ENCODE results near the gene IER2. TPM values are rescaled to one million over a fixed set of nuclear protein-coding genes. Genes with fewer than 3 reads are reported as not detected.
"Not testable (repeated sequence)": the region's sequence is repeated elsewhere in the genome, so short reads cannot be mapped to it uniquely, and the experiment has no call there.

The IER2 gene
- total RNA-seq, 1 donor from 2014 or later: 26.0 TPM

GRCh38 chr19:13163609-13164342 is 13.6 kb downstream of the IER2 start:
- peak; percentile 89 for DNase-seq (ENCODE audit: low spot score)

- DNase-seq (ENCODE audit: low spot score): peak; percentile 83
Observed at GRCh38 chr19:13164343-13165161, 14.3 kb downstream of the IER2 start.

- DNase-seq (ENCODE audit: low spot score): no peak
Observed at GRCh38 chr19:13165162-13165997, 15.2 kb downstream of the IER2 start.

GRCh38 chr19:13166151-13166550 is 15.9 kb downstream of the IER2 start:
- not testable (repeated sequence) for DNase-seq (ENCODE audit: low spot score)

- no peak for DNase-seq (ENCODE audit: low spot score)
Observed at GRCh38 chr19:13169769-13170168, 19.6 kb downstream of the IER2 start.

- no peak for DNase-seq (ENCODE audit: low spot score)
Observed at GRCh38 chr19:13171146-13171545, 20.9 kb downstream of the IER2 start.

GRCh38 chr19:13172346-13173138 is 22.3 kb downstream of the IER2 start:
- peak; percentile 90 for DNase-seq (ENCODE audit: low spot score)

- DNase-seq (ENCODE audit: low spot score): no peak
Observed at GRCh38 chr19:13173139-13173737, 23.0 kb downstream of the IER2 start.

- DNase-seq (ENCODE audit: low spot score): no peak
Observed at GRCh38 chr19:13176345-13176744, 26.1 kb downstream of the IER2 start.

GRCh38 chr19:13177584-13177983 is 27.4 kb downstream of the IER2 start:
- not testable (repeated sequence) for DNase-seq (ENCODE audit: low spot score)

- not testable (repeated sequence) for DNase-seq (ENCODE audit: low spot score)
Observed at GRCh38 chr19:13178291-13178690, 28.1 kb downstream of the IER2 start.

GRCh38 chr19:13181747-13182388 is 31.7 kb downstream of the IER2 start:
- peak; percentile 92 for DNase-seq (ENCODE audit: low spot score)

- not testable (repeated sequence) for DNase-seq (ENCODE audit: low spot score)
Observed at GRCh38 chr19:13184926-13185325, 34.7 kb downstream of the IER2 start.

GRCh38 chr19:13185763-13186657 is 35.8 kb downstream of the IER2 start:
- not testable (repeated sequence) for DNase-seq (ENCODE audit: low spot score)

GRCh38 chr19:13186688-13187087 is 36.5 kb downstream of the IER2 start:
- DNase-seq (ENCODE audit: low spot score): not testable (repeated sequence)

- no peak for DNase-seq (ENCODE audit: low spot score)
Observed at GRCh38 chr19:13187419-13187818, 37.2 kb downstream of the IER2 start.

- DNase-seq (ENCODE audit: low spot score): no peak
Observed at GRCh38 chr19:13189600-13189999, 39.4 kb downstream of the IER2 start.

GRCh38 chr19:13190781-13191540 is 40.8 kb downstream of the IER2 start:
- no peak for DNase-seq (ENCODE audit: low spot score)

Data from umbilical cord (tissue), 2 donors.